GM12878 (cell line): ENCODE data around the gene NKAIN2. TPM values are rescaled to one million over a fixed set of nuclear protein-coding genes. Genes with fewer than 3 reads are reported as not detected.

ENCODE experiments used
- ATAC-seq: fragments of 200-7000 bp; cut with Tn5 transposase; 3 replicates; pipeline ENCODE4 v1.9.1; 2020; ENCODE audit warnings: mild to moderate bottlenecking, moderate library complexity
- BruUV-seq: library from RNA; stranded (reverse); fragments of 400-500 nt; replicated peaks from 2 replicates; lab custom pipeline; 2021; lab: Mats Ljungman, UMichigan
- CTCF ChIA-PET: fragments of 300-600 bp; sonication (Branson Sonifier 250); formaldehyde crosslinking; extraction: SDS; loops from one replicate; lab custom pipeline; 2021; ENCODE audit warnings: inconsistent platforms; lab: Yijun Ruan, JAX
- POLR2A ChIA-PET: fragments of 350-600 bp; formaldehyde crosslinking; extraction: SDS; loops from one replicate; lab custom pipeline; 2021; ENCODE audit warnings: inconsistent platforms; lab: Charles Lee
- RAD21 ChIA-PET: fragments of 300-600 bp; sonication (Branson Sonifier 250); formaldehyde crosslinking; loops from one replicate; lab custom pipeline; 2023; ENCODE audit warnings: antibody characterized with exemption; ENCODE audit not compliant: unreplicated experiment; lab: Charles Lee
- SMC1A ChIA-PET: fragments of 300-600 bp; sonication (Branson Sonifier 250); formaldehyde crosslinking; loops from one replicate; lab custom pipeline; 2023; ENCODE audit not compliant: unreplicated experiment, uncharacterized antibody; lab: Charles Lee
- DNase-seq: peaks from one replicate; pipeline ENCODE4 v3.0.0-alpha.2; 2011; ENCODE audit warnings: low read depth, low spot score
- FAIRE-seq: peaks from 3 replicates; lab custom pipeline; 2011; peaks lifted over from hg19 to GRCh38; lab: Jason Lieb, UNC
- H2AFZ ChIP-seq: 2 replicates; pipeline ENCODE4 v1.6.0; 2011; ENCODE audit warnings: low read depth, low read length, control low read depth; ENCODE audit not compliant: control insufficient read depth
- H3K27ac ChIP-seq: 2 replicates; pipeline ENCODE4 v1.5.1; 2011; ENCODE audit warnings: control low read depth; ENCODE audit not compliant: control insufficient read depth, insufficient read depth
- H3K27me3 ChIP-seq, 2 experiments: replicated peaks in 1 of 2; 2 replicates each; pipeline versions ENCODE4 v1.6.0 to v1.6.1; 2011; ENCODE audit warnings: low read length in 1 of 2; ENCODE audit not compliant: control insufficient read depth in 2 of 2, insufficient read depth in 2 of 2
- H3K36me3 ChIP-seq, 2 experiments: 2 replicates each; pipeline ENCODE4 v1.5.1; 2011; ENCODE audit warnings: low read length in 1 of 2; ENCODE audit not compliant: control insufficient read depth in 2 of 2, insufficient read depth in 2 of 2
- H3K4me1 ChIP-seq: 2 replicates; pipeline ENCODE4 v1.6.1; 2011; ENCODE audit warnings: mild to moderate bottlenecking, low read length, moderate library complexity, mixed read lengths; ENCODE audit not compliant: control insufficient read depth, insufficient read depth
- H3K4me2 ChIP-seq: 2 replicates; pipeline ENCODE4 v1.6.0; 2011; ENCODE audit warnings: control low read depth; ENCODE audit not compliant: control insufficient read depth, insufficient read depth
- H3K4me3 ChIP-seq: fragments of 200-600 bp; sonication (generic); 2 replicates; pipeline ENCODE4 v1.5.1; 2016
- H3K79me2 ChIP-seq: 2 replicates; pipeline ENCODE4 v1.6.0; 2011; ENCODE audit warnings: low read length; ENCODE audit not compliant: control insufficient read depth, insufficient read depth
- H3K9ac ChIP-seq: 2 replicates; pipeline ENCODE4 v1.8.0; 2011; ENCODE audit warnings: low read length, control low read depth, mixed read lengths; ENCODE audit not compliant: control insufficient read depth, insufficient read depth
- H3K9me3 ChIP-seq: replicated peaks from 3 replicates; pipeline ENCODE4 v1.5.1; 2011; ENCODE audit warnings: mild to moderate bottlenecking, low read length; ENCODE audit not compliant: control insufficient read depth, insufficient read depth
- H4K20me1 ChIP-seq: 2 replicates; pipeline ENCODE4 v1.6.0; 2011; ENCODE audit not compliant: control insufficient read depth, insufficient read depth
- ASH2L ChIP-seq: fragments of 300-600, 200-600 bp; sonication (generic); IDR thresholded peaks from 2 replicates; pipeline ENCODE4 v1.6.1; 2017; ENCODE audit warnings: low read depth, mild to moderate bottlenecking, borderline replicate concordance
- CREM ChIP-seq: IDR thresholded peaks from 2 replicates; pipeline ENCODE4 v1.6.1; 2014; ENCODE audit warnings: antibody characterized with exemption, low read depth
- FOXM1 ChIP-seq: IDR thresholded peaks from 2 replicates; pipeline ENCODE4 v1.6.1; 2012; ENCODE audit warnings: low read depth, mild to moderate bottlenecking, inconsistent platforms, low read length, moderate library complexity
- GABPA ChIP-seq: IDR thresholded peaks from 2 replicates; pipeline ENCODE4 v1.6.1; 2014; ENCODE audit warnings: antibody characterized with exemption, low read depth, mild to moderate bottlenecking, inconsistent platforms
- IKZF2 ChIP-seq, 2 experiments: fragments of 450-650 bp; IDR thresholded peaks; 2 replicates each; pipeline ENCODE4 v1.6.1; 2017; ENCODE audit warnings: mild to moderate bottlenecking in 2 of 2, moderate library complexity in 2 of 2
- LARP7 ChIP-seq: fragments of 450-650 bp; IDR thresholded peaks from 2 replicates; pipeline ENCODE4 v1.6.1; 2017; ENCODE audit warnings: mild to moderate bottlenecking
- NBN ChIP-seq: fragments of 450-650 bp; IDR thresholded peaks from 2 replicates; pipeline ENCODE4 v1.6.1; 2016
- NR2C1 ChIP-seq: fragments of 450-650 bp; IDR thresholded peaks from 2 replicates; pipeline ENCODE4 v1.6.1; 2017; ENCODE audit warnings: antibody characterized with exemption, mild to moderate bottlenecking, moderate library complexity
- SMAD5 ChIP-seq: IDR thresholded peaks from 2 replicates; pipeline ENCODE4 v1.6.1; 2016; ENCODE audit warnings: antibody characterized with exemption, low read depth
- STAT3 ChIP-seq: IDR thresholded peaks from 2 replicates; pipeline ENCODE4 v1.6.1; 2011; ENCODE audit warnings: low read depth, low read length, improper control_type of control experiment
- TCF7 ChIP-seq: IDR thresholded peaks from 2 replicates; pipeline ENCODE4 v1.6.1; 2014; ENCODE audit warnings: antibody characterized with exemption, borderline replicate concordance
- WGBS: methylation state at CpG from one replicate; pipeline ENCODE4 v1.1.6; 2016; ENCODE audit warnings: low lambda C conversion rate; ENCODE audit not compliant: insufficient replicate concordance, insufficient coverage; ENCODE audit errors: missing lambda C conversion rate; 5-methylcytosine and 5-hydroxymethylcytosine counted together
- in situ Hi-C: fragments of 300-500 bp; cut with MboI; formaldehyde crosslinking; loops from 9 replicates; pipeline ENCODE4 v1.14.3; 2018; ENCODE audit warnings: mixed read lengths
- intact Hi-C: fragments of 100-400 bp; cut with micrococcal nuclease; formaldehyde crosslinking; loops from one replicate; pipeline ENCODE4 v1.14.2; 2022; ENCODE audit not compliant: unreplicated experiment
- polyA plus RNA-seq, 11 experiments: library from polyadenylated mRNA; depleted of rRNA in 4 of 11; unstranded in 6 of 11; stranded (reverse) in 5 of 11; fragments of >200 nt; fragmentation: Nextera tagmentation in 4 of 11; fragmentation: Illumina TruSeq in 1 of 11; extraction: Ambion mirVana in 4 of 11; extraction: Trizol in 1 of 11; gene quantifications; 1 replicate in 1 of 11; 2 replicates in 10 of 11; pipeline versions ENCODE4 v1.2.1 to v1.2.3, GENCODE V29; 2011 to 2016; ENCODE audit warnings: inconsistent platforms in 2 of 11, missing spikeins in 2 of 11, low read depth in 1 of 11
- total RNA-seq, 4 experiments: library from RNA; depleted of rRNA in 3 of 4; stranded (reverse); fragments of >200 nt in 3 of 4; fragmentation: Illumina TruSeq in 1 of 4; extraction: Trizol in 1 of 4; gene quantifications; 2 replicates each; pipeline versions ENCODE4 v1.2.1 to v1.2.3, GENCODE V29; 2013 to 2021
- TF ChIP-seq, protein P1 (sequence below): fragments of 450-650 bp; formaldehyde crosslinking; IDR thresholded peaks from 2 replicates; pipeline ENCODE4 v1.4.0; 2022; ENCODE audit warnings: mild to moderate bottlenecking, moderate library complexity

The NKAIN2 gene
- total and polyA plus RNA-seq, 10 of the 15 experiments (the other 5 are each of a cell fraction or from before 2014, with no cell fraction given), result not detected

DNA sequence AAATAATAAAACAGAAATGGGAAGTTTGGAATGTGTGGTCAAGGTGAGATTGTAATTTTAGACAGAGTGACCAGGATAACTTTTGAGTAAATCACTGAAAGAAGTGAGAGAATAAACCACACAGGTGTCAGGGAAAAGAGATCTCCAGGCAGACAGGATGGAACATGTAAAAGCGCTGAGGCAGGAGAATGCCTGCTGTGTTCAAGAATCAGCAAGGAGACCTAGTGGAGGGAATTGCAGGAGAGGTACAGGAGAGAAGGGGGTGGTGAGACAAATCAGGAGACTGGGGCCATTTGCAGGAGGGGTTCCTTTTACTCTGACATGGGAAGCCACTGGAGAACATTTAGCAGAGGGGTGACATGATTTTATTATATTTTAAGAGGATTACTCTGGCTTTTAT is 456.7 kb downstream of the NKAIN2 start:
- H3K27ac ChIP-seq, result no peak overlapping the region
- no peak overlapping the region for H3K9ac ChIP-seq
- in situ Hi-C loops, result no loop called here
- no peak for ATAC-seq
- no peaks in the 10 kb centered on the region for H3K36me3 ChIP-seq
- 0% methylated on average over 1 of the region's 1 CpG for WGBS
- intact Hi-C loops, result no loop called here
- no peaks in the 10 kb centered on the region for H3K79me2 ChIP-seq
- TF ChIP-seq SMAD5 (no peak), NR2C1 (no peak), CREM (no peak), ASH2L (no peak), STAT3 (no peak), FOXM1 (no peak), GABPA (no peak), LARP7 (no peak), TCF7 (no peak), IKZF2 (IDR thresholded peaks at IDR 0.05) (no peak), NBN (no peak)
- TF ChIP-seq, protein P1, sequence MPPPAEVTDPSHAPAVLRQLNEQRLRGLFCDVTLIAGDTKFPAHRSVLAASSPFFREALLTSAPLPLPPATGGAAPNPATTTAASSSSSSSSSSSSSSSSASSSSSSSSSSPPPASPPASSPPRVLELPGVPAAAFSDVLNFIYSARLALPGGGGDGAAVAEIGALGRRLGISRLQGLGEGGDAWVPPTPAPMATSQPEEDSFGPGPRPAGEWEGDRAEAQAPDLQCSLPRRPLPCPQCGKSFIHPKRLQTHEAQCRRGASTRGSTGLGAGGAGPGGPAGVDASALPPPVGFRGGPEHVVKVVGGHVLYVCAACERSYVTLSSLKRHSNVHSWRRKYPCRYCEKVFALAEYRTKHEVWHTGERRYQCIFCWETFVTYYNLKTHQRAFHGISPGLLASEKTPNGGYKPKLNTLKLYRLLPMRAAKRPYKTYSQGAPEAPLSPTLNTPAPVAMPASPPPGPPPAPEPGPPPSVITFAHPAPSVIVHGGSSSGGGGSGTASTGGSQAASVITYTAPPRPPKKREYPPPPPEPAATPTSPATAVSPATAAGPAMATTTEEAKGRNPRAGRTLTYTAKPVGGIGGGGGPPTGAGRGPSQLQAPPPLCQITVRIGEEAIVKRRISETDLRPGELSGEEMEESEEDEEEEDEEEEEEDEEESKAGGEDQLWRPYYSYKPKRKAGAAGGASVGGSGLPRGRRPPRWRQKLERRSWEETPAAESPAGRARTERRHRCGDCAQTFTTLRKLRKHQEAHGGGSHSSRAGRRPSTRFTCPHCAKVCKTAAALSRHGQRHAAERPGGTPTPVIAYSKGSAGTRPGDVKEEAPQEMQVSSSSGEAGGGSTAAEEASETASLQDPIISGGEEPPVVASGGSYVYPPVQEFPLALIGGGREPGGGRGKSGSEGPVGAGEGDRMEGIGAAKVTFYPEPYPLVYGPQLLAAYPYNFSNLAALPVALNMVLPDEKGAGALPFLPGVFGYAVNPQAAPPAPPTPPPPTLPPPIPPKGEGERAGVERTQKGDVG (CRISPR knock-in tag), result no peak
- H3K4me3 ChIP-seq, result no peak overlapping the region
- no peak for DNase-seq
- H2AFZ ChIP-seq, result no peak overlapping the region
- no peaks in the 10 kb centered on the region for H4K20me1 ChIP-seq
- SMC1A ChIA-PET, result no interaction called here
- no peaks in the 10 kb centered on the region for H3K4me1 ChIP-seq
- RAD21 ChIA-PET, result no interaction called here
- H3K4me2 ChIP-seq, result no peak overlapping the region
- BruUV-seq, result no TSS peak
- no peaks in the 10 kb centered on the region for H3K27me3 ChIP-seq
- no peak for FAIRE-seq
- CTCF ChIA-PET, result no interaction called here
- POLR2A ChIA-PET, result no interaction called here
- no peaks in the 10 kb centered on the region for H3K9me3 ChIP-seq
